ENCODE data around the gene CTXN1.

DNA sequence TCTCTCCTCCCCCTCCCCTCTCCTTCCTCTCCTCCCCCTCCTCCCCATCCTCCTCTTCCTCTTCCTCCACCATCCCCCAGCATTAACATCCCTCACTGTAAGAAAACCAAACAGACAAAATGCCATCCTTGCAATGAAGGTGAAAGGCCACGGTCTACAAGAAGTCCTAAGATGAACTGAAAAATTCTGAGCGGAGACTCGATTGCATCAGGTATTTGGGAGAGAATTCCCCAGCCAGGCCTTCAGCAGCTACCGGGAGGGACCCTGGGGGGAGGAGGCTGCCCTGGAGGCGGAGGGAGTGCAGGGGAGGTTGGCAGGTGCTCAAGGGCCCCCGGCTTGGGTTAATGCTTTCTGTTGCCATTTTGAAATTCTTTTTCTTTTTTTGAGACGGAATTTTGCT is 27.6 kb upstream of the CTXN1 start:
- TF ChIP-seq, protein P1, sequence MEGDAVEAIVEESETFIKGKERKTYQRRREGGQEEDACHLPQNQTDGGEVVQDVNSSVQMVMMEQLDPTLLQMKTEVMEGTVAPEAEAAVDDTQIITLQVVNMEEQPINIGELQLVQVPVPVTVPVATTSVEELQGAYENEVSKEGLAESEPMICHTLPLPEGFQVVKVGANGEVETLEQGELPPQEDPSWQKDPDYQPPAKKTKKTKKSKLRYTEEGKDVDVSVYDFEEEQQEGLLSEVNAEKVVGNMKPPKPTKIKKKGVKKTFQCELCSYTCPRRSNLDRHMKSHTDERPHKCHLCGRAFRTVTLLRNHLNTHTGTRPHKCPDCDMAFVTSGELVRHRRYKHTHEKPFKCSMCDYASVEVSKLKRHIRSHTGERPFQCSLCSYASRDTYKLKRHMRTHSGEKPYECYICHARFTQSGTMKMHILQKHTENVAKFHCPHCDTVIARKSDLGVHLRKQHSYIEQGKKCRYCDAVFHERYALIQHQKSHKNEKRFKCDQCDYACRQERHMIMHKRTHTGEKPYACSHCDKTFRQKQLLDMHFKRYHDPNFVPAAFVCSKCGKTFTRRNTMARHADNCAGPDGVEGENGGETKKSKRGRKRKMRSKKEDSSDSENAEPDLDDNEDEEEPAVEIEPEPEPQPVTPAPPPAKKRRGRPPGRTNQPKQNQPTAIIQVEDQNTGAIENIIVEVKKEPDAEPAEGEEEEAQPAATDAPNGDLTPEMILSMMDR (conservative IDR thresholded peaks at IDR 0.05; ENCODE audit: low read depth, low read length) = no peak
- no peak for TF ChIP-seq EZH2 (IDR thresholded peaks at IDR 0.05; ENCODE audit: borderline replicate concordance, low read depth, low read length, poor library complexity, severe bottlenecking)
